BLaER1 (cell line): ENCODE results near the gene XPNPEP1.

Experiments
- H3K27ac ChIP-seq: shearing (Covaris generic); formaldehyde crosslinking; 2 replicates; pipeline ENCODE4 v1.8.1; 2022
- H3K27me3 ChIP-seq: shearing (Covaris generic); formaldehyde crosslinking; 2 replicates; pipeline ENCODE4 v1.8.1; 2022
- H3K36me3 ChIP-seq: shearing (Covaris generic); formaldehyde crosslinking; 2 replicates; pipeline ENCODE4 v1.8.1; 2022
- H3K4me1 ChIP-seq: shearing (Covaris generic); formaldehyde crosslinking; 2 replicates; pipeline ENCODE4 v1.8.1; 2022
- H3K4me2 ChIP-seq: shearing (Covaris generic); formaldehyde crosslinking; 2 replicates; pipeline ENCODE4 v1.8.1; 2022
- H3K4me3 ChIP-seq: shearing (Covaris generic); formaldehyde crosslinking; 2 replicates; pipeline ENCODE4 v1.8.1; 2022
- H3K9ac ChIP-seq: shearing (Covaris generic); formaldehyde crosslinking; 2 replicates; pipeline ENCODE4 v1.8.1; 2022
- H3K9me3 ChIP-seq: shearing (Covaris generic); formaldehyde crosslinking; 2 replicates; pipeline ENCODE4 v1.8.1; 2022
- H4K20me1 ChIP-seq: shearing (Covaris generic); formaldehyde crosslinking; 2 replicates; pipeline ENCODE4 v1.8.1; 2022
- Cebpa-rat ChIP-seq: shearing (Covaris generic); IDR thresholded peaks from 2 replicates; pipeline ENCODE4 v1.8.1; 2022

Gene XPNPEP1

GRCh38 chr10:109947111-109947920, 24.0 kb upstream of the XPNPEP1 start:
- no peak for TF ChIP-seq Cebpa-rat

GRCh38 chr10:109946680-109947079, 23.4 kb upstream of the XPNPEP1 start:
- no peaks in the 10 kb centered on the region for H3K36me3 ChIP-seq
- H3K27me3 ChIP-seq, result no peaks in the 10 kb centered on the region
- no peaks in the 10 kb centered on the region for H4K20me1 ChIP-seq
- H3K9me3 ChIP-seq, result no peaks in the 10 kb centered on the region
- no peak overlapping the region for H3K4me2 ChIP-seq
- no peaks in the 10 kb centered on the region for H3K4me1 ChIP-seq
- H3K9ac ChIP-seq, result no peak overlapping the region
- no peak overlapping the region for H3K27ac ChIP-seq
- no peak overlapping the region for H3K4me3 ChIP-seq
- no peak for TF ChIP-seq Cebpa-rat

More at GRCh38 chr10:109947111-109947920, 24.0 kb upstream of the XPNPEP1 start:
- H3K4me2 ChIP-seq, result no peak overlapping the region
- H3K36me3 ChIP-seq, result no peaks in the 10 kb centered on the region
- H3K27ac ChIP-seq, result no peak overlapping the region
- H4K20me1 ChIP-seq, result no peaks in the 10 kb centered on the region
- no peaks in the 10 kb centered on the region for H3K4me1 ChIP-seq
- H3K27me3 ChIP-seq, result no peaks in the 10 kb centered on the region
- H3K9ac ChIP-seq, result no peak overlapping the region
- H3K4me3 ChIP-seq, result no peak overlapping the region
- no peaks in the 10 kb centered on the region for H3K9me3 ChIP-seq

- no peaks in the 10 kb centered on the region for H3K36me3 ChIP-seq
- H4K20me1 ChIP-seq, result no peaks in the 10 kb centered on the region
- H3K27me3 ChIP-seq, result no peaks in the 10 kb centered on the region
- no peak overlapping the region for H3K9ac ChIP-seq
- H3K4me1 ChIP-seq, result no peaks in the 10 kb centered on the region
- no peak overlapping the region for H3K4me2 ChIP-seq
- no peaks in the 10 kb centered on the region for H3K9me3 ChIP-seq
- H3K4me3 ChIP-seq, result no peak overlapping the region
- no peak for TF ChIP-seq Cebpa-rat
- no peak overlapping the region for H3K27ac ChIP-seq
Observed at GRCh38 chr10:109945473-109946177, 22.3 kb upstream of the XPNPEP1 start.

GRCh38 chr10:109944613-109945012, 21.3 kb upstream of the XPNPEP1 start:
- Histone ChIP-seq H3K4me3 (no peak overlapping the region), H3K4me1 (no peaks in the 10 kb centered on the region), H3K9me3 (no peaks in the 10 kb centered on the region), H3K27ac (no peak overlapping the region), H4K20me1 (no peaks in the 10 kb centered on the region), H3K27me3 (no peaks in the 10 kb centered on the region), H3K4me2 (no peak overlapping the region), H3K36me3 (no peaks in the 10 kb centered on the region), H3K9ac (no peak overlapping the region)
- TF ChIP-seq Cebpa-rat, result no peak

- Histone ChIP-seq H3K9me3 (no peaks in the 10 kb centered on the region), H3K4me1 (0 out of 2 replicates have a peak, but pooled peaks cover 5% of the 10 kb centered on the region), H3K27ac (no peak overlapping the region), H4K20me1 (no peaks in the 10 kb centered on the region), H3K9ac (no peak overlapping the region), H3K27me3 (no peaks in the 10 kb centered on the region), H3K4me2 (no peak overlapping the region), H3K36me3 (no peaks in the 10 kb centered on the region), H3K4me3 (no peak overlapping the region)
- no peak for TF ChIP-seq Cebpa-rat
Observed at GRCh38 chr10:109941236-109941862, 18.0 kb upstream of the XPNPEP1 start.

GRCh38 chr10:109940553-109940952, 17.2 kb upstream of the XPNPEP1 start:
- Histone ChIP-seq H3K4me2 (no peak overlapping the region), H3K4me3 (no peak overlapping the region), H3K27ac (no peak overlapping the region), H3K9me3 (no peaks in the 10 kb centered on the region), H3K27me3 (no peaks in the 10 kb centered on the region), H3K9ac (no peak overlapping the region), H3K4me1 (0 out of 2 replicates have a peak, but pooled peaks cover 5% of the 10 kb centered on the region), H4K20me1 (no peaks in the 10 kb centered on the region), H3K36me3 (no peaks in the 10 kb centered on the region)
- no peak for TF ChIP-seq Cebpa-rat

GRCh38 chr10:109940117-109940516, 16.8 kb upstream of the XPNPEP1 start:
- Histone ChIP-seq H3K9me3 (no peaks in the 10 kb centered on the region), H3K4me3 (no peak overlapping the region), H3K4me1 (peaks cover 8% of the 10 kb centered on the region; the same call in 1 of the 2 replicates), H4K20me1 (no peaks in the 10 kb centered on the region), H3K27me3 (no peaks in the 10 kb centered on the region), H3K9ac (no peak overlapping the region), H3K4me2 (no peak overlapping the region), H3K27ac (no peak overlapping the region), H3K36me3 (no peaks in the 10 kb centered on the region)
- no peak for TF ChIP-seq Cebpa-rat

- H3K4me1 ChIP-seq, result peaks cover 11% of the 10 kb centered on the region; the same call in 1 of the 2 replicates
- no peaks in the 10 kb centered on the region for H3K27me3 ChIP-seq
- H3K36me3 ChIP-seq, result no peaks in the 10 kb centered on the region
- H3K4me3 ChIP-seq, result no peak overlapping the region
- H3K9ac ChIP-seq, result no peak overlapping the region
- no peaks in the 10 kb centered on the region for H3K9me3 ChIP-seq
- no peaks in the 10 kb centered on the region for H4K20me1 ChIP-seq
- H3K4me2 ChIP-seq, result no peak overlapping the region
- no peak for TF ChIP-seq Cebpa-rat
- H3K27ac ChIP-seq, result no peak overlapping the region
Observed at GRCh38 chr10:109939315-109939961, 16.1 kb upstream of the XPNPEP1 start.

GRCh38 chr10:109937460-109938065, 14.3 kb upstream of the XPNPEP1 start:
- H3K9me3 ChIP-seq, result no peaks in the 10 kb centered on the region
- no peaks in the 10 kb centered on the region for H3K27me3 ChIP-seq
- no peaks in the 10 kb centered on the region for H4K20me1 ChIP-seq
- H3K4me3 ChIP-seq, result no peak overlapping the region
- H3K4me1 ChIP-seq, result peaks cover 20% of the 10 kb centered on the region
- no peak overlapping the region for H3K4me2 ChIP-seq
- H3K36me3 ChIP-seq, result no peaks in the 10 kb centered on the region
- no peak overlapping the region for H3K9ac ChIP-seq
- TF ChIP-seq Cebpa-rat, result 0 out of 2 replicates have a peak, but pooled peaks have one; percentile 14
- no peak overlapping the region for H3K27ac ChIP-seq
